Activated naive CD4-positive, alpha-beta T cell treated with anti-CD3 and anti-CD28 coated beads, Interleukin-2, amount 50 U/mL, for 24 hours (primary cell): ENCODE measurements around the gene ZFAND2A.
"Not testable (repeated sequence)": the region's sequence is repeated elsewhere in the genome, so short reads cannot be mapped to it uniquely, and the experiment has no call there.

Experiments used
- H3K27ac Mint-ChIP-seq: one replicate; pipeline ENCODE4 v1.8.0; 2021; ENCODE audit warnings: mild to moderate bottlenecking, mixed read lengths
- H3K27me3 Mint-ChIP-seq: one replicate; pipeline ENCODE4 v1.8.0; 2021; ENCODE audit warnings: mixed read lengths
- H3K36me3 Mint-ChIP-seq: one replicate; pipeline ENCODE4 v1.8.0; 2021; ENCODE audit warnings: mixed read lengths
- H3K4me1 Mint-ChIP-seq: one replicate; pipeline ENCODE4 v1.8.0; 2021; ENCODE audit warnings: mixed read lengths
- H3K4me3 Mint-ChIP-seq: one replicate; pipeline ENCODE4 v1.8.0; 2021; ENCODE audit warnings: mild to moderate bottlenecking, mixed read lengths
- H3K9me3 Mint-ChIP-seq: one replicate; pipeline ENCODE4 v1.8.0; 2021; ENCODE audit warnings: mixed read lengths

The ZFAND2A gene

DNA sequence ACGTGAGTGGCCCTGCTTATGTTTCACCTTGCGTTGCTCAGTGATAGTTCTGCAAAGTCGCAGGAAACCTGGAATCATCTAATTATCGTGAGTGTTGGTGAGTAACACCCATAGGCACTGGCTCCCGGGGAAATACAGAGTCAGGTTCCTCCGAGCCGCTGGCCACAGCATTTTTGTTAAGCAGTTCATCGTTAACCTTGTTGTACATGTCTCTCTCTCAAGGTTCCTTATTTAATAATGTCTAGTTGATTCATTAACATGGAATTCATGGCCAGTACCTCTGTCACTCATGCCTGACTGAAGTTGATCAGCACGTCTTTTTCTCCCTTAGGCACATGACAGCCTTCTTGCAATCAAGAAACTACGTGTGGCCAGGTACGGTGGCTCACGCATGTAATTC is 3.1 kb upstream of the ZFAND2A start:
- H3K4me3 Mint-ChIP-seq: no peak overlapping the region
- peaks cover under 1% of the 10 kb centered on the region for H3K36me3 Mint-ChIP-seq
- H3K27me3 Mint-ChIP-seq: no peaks in the 10 kb centered on the region
- no peaks in the 10 kb centered on the region for H3K9me3 Mint-ChIP-seq
- H3K4me1 Mint-ChIP-seq: peaks cover 18% of the 10 kb centered on the region
- H3K27ac Mint-ChIP-seq: no peak overlapping the region

DNA sequence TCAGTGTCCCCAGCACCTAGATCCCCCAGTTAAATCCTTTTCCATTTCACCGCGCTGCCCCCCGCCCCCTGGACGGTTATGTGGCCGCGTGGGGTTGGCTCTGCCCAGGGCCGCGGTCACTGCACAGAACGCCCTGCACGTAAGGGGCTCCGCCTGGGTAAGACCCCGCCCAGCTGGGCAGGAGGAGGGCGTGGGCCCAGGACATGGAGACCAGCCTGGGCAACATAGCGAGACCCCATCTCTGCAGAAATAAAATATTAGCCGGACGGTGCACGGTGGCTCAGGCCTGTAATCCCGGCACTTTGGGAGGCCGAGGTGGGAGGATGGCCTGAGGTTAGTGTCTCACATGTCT is 650 bp upstream of the ZFAND2A start:
- Mint-ChIP-seq H3K4me3 (peak overlapping the region; percentile 80), H3K27me3 (no peaks in the 10 kb centered on the region), H3K27ac (peak overlapping the region; percentile 82), H3K9me3 (no peaks in the 10 kb centered on the region), H3K36me3 (peaks cover 3% of the 10 kb centered on the region), H3K4me1 (peaks cover 25% of the 10 kb centered on the region)

DNA sequence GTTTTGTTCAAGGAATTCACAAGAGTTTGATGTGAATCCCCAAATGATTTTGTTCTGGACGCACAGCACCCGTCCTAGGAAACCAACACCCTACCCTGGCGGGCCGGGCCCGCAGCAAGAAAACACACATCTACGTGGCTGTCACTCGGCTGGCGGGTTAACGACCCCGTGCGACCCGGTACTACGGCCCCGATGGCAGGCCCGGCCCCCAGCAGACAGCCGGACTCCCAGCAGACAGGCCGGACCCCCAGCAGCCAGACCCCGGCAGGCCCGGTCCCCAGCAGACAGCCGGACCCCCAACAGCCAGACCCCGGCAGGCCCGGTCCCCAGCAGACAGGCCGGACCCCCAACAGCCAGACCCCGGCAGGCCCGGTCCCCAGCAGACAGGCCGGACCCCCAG is 765 bp downstream of the ZFAND2A start:
- H3K36me3 Mint-ChIP-seq, H3K9me3 Mint-ChIP-seq, H3K27me3 Mint-ChIP-seq: not testable (repeated sequence)
- H3K4me3 Mint-ChIP-seq: peak overlapping the region; percentile 94
- H3K4me1 Mint-ChIP-seq: peaks cover 25% of the 10 kb centered on the region
- H3K27ac Mint-ChIP-seq: peak overlapping the region; percentile 70

DNA sequence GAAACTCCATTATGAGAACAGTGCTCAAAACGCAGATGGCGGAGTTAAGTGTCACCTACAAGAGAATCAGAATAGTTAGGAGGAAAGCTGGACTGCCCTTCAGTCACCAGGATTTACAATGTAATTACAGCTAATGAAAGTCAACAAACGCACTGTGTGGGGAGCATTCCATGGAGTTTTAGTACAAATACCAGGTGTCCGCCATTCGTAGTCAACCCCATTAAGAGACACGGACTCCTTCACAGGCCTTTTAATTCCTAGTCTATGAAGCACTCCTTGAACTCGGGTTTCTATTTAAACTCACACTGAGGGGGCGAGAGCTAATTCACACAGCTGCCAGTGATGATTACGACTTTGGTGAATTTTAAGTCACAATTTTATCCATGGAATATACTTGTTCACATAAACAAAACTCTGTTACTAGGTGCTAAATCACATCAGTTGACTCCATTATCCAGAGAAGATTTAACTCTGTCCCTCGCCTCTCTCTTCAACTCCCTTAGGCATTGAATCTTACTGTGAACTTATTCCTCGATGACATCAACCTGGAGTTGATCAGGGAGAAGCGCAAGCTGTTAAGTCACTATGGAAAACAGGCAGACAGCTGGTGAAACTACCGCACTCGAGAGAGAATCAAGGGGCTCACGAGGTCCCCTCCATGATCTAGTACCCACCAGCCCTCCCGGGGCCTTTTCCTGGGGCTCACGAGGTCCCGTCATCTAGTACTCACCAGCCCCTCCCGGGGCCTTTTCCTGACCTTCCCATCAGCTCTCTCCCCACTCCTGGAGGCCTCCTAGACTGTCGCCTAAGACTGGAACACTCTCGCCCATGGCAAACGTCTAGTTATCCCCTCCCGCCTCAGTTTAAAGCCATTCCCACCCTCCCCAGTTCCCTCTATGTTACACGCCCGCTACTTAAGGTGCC is 1.5 kb downstream of the ZFAND2A start:
- H3K4me3 Mint-ChIP-seq: peak overlapping the region; percentile 94
- peaks cover 6% of the 10 kb centered on the region for H3K36me3 Mint-ChIP-seq
- H3K27me3 Mint-ChIP-seq: no peaks in the 10 kb centered on the region
- peaks cover 25% of the 10 kb centered on the region for H3K4me1 Mint-ChIP-seq
- no peaks in the 10 kb centered on the region for H3K9me3 Mint-ChIP-seq
- H3K27ac Mint-ChIP-seq: peak overlapping the region; percentile 70

DNA sequence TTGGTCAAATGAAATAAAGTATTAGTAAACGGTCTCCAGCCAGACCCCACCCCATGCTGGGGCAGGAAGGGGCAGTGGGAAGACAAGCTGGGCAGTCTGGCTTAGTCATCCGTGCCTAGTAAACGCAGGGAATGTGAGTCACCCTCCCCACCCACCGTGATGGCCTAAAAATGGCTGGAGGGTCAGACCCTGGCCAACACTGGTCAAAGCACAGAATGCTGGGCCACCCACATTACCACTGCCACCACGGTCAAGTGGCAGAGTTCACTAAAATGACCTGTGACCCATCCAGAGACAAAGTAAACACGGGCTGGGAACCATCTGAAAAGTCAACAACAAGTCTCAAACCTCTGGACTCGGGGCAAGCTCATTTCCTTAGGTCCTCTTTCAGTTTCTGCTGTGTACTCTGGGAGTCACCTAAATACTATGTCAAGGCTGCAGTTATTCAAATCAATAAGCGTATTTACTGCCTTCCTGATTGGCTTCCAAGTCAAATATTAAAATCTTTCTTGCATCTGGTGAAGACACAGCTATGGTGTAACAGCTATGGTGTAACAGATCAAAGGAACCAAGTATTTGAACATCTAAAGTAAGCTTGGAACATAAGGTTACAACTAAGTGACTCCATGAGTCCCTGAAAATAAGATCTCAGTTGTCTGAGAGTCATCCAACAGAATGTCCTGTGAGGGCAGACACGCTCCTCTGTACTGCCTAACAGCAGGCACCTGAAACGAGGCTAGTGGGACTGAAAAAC is 3.0 kb downstream of the ZFAND2A start:
- Mint-ChIP-seq H3K27me3 (no peaks in the 10 kb centered on the region), H3K4me1 (peaks cover 25% of the 10 kb centered on the region), H3K9me3 (no peaks in the 10 kb centered on the region), H3K27ac (no peak overlapping the region), H3K4me3 (no peak overlapping the region), H3K36me3 (peaks cover 6% of the 10 kb centered on the region)

DNA sequence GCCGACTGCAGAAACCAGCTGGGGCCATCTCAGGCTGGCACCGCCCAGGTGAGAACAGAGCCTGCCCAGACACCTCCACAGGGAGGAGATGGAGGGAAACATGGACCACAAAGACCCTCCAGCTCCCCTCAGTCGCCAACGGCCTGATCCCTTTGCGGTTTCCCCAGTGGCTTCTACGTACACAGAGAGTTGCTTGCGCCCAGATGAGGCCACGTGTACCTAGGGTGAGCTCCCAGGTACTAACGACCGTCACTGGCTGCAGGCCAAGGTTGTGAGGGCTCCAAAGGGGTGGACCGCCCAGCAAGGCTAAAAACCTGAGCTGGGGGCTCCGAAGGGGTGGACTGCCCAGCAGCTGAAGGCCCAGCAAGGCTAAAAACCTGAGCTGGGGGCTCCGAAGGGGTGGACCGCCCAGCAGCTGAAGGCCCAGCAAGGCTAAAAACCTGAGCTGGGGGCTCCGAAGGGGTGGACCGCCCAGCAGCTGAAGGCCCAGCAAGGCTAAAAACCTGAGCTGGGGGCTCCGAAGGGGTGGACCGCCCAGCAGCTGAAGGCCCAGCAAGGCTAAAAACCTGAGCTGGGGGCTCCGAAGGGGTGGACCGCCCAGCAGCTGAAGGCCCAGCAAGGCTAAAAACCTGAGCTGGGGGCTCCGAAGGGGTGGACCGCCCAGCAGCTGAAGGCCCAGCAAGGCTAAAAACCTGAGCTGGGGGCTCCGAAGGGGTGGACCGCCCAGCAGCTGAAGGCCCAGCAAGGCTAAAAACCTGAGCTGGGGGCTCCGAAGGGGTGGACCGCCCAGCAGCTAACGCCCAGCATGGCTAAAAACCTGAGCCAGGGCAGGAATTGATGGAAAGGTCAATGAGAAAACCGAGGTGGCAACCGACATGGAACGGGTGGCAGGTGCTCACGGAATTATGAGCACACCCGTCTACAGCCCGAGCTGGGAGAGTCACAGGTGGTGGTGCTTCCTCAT is 3.9 kb downstream of the ZFAND2A start:
- not testable (repeated sequence) for H3K27ac Mint-ChIP-seq, H3K36me3 Mint-ChIP-seq, H3K27me3 Mint-ChIP-seq, H3K9me3 Mint-ChIP-seq, H3K4me3 Mint-ChIP-seq
- peaks cover 22% of the 10 kb centered on the region for H3K4me1 Mint-ChIP-seq

DNA sequence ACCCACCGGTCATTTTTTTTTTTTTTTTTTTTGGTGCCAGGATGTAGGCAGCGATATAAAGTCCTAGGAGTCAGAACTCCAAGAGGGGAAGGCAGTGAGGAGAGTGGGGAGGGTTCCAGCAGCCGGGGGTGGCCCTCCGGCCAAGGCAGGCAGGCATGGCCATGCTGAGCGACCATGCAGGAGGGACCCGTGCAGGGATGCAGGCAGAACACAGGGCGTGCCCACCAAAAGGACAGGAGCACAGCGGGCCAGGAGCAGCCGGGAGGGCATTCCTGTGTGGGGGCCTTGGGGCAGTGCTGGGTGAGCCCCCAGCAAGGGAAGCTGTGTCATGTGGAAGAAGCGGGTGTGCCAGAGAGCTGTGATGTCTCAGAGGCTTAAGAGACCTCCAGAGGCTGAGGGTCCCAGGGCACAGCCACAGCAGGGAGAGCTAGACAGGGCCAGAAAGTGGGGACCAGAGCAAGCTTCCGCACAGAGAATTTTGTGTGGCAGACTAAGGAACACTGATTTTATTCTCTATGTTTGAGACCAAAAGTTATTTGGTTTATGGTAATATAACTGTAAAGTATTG is 5.7 kb downstream of the ZFAND2A start:
- Mint-ChIP-seq H3K27me3 (no peaks in the 10 kb centered on the region), H3K36me3 (peaks cover 6% of the 10 kb centered on the region), H3K27ac (no peak overlapping the region), H3K4me3 (no peak overlapping the region), H3K9me3 (no peaks in the 10 kb centered on the region), H3K4me1 (peaks cover 18% of the 10 kb centered on the region)

DNA sequence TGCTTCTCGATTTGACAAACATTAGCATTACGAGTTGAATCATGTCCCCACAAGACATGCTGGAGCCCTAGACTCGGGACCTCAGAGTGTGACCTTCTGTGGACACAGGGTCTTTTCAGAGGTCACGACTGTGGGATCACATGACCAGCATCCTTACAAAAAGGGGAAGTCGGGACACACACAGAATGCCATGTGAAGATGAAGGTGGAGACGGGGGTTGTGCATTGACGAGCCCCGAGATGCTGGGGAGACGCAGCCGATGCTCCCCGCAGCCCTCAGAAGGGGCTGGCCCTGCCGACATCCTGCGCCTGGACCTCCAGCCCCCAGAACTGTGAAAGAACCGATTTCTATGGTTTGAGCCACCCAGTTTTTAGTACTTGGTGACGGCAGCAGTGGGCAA is 7.5 kb downstream of the ZFAND2A start:
- H3K36me3 Mint-ChIP-seq: peaks cover 3% of the 10 kb centered on the region
- H3K27ac Mint-ChIP-seq: no peak overlapping the region
- no peak overlapping the region for H3K4me3 Mint-ChIP-seq
- no peaks in the 10 kb centered on the region for H3K27me3 Mint-ChIP-seq
- H3K4me1 Mint-ChIP-seq: peaks cover 4% of the 10 kb centered on the region
- H3K9me3 Mint-ChIP-seq: no peaks in the 10 kb centered on the region

DNA sequence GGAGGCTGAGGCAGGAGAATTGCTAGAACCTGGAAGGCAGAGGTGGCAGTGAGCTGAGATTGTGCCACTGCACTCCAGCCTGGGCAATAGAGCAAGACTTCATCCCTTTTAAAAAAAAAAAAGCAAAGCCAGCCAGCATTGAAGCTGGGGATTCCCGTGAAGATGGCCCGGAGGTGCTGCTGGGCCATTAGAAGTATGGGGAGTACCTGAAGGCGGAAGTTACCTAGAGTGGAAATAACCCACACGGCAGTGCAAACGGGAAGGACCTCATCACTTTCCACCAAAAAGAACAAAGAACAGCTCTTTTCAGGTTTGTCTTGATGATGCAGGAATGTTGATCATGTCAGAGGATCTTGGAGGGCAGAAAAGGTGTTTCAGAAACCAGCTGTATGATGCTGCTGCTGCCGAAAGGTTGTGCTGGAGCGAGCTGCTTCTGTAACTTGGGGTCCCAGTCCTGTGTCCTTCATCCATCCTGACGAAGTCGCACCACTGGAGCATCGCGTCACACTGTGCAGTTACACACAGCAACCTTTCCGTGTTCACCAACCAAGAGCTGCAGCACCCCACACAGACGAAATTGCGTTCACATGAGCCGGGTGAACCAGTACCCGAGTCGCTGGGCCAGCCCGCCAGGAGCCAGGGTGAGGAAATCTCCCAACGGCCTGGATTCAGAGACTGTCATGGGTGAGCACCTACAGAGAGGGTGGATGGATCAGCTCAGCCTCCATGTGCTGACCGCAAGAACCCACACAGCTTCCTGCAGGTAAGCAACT is 8.2 kb downstream of the ZFAND2A start:
- H3K27me3 Mint-ChIP-seq: no peaks in the 10 kb centered on the region
- H3K36me3 Mint-ChIP-seq: peaks cover 3% of the 10 kb centered on the region
- H3K9me3 Mint-ChIP-seq: no peaks in the 10 kb centered on the region
- no peaks in the 10 kb centered on the region for H3K4me1 Mint-ChIP-seq
- H3K27ac Mint-ChIP-seq: no peak overlapping the region
- H3K4me3 Mint-ChIP-seq: no peak overlapping the region

DNA sequence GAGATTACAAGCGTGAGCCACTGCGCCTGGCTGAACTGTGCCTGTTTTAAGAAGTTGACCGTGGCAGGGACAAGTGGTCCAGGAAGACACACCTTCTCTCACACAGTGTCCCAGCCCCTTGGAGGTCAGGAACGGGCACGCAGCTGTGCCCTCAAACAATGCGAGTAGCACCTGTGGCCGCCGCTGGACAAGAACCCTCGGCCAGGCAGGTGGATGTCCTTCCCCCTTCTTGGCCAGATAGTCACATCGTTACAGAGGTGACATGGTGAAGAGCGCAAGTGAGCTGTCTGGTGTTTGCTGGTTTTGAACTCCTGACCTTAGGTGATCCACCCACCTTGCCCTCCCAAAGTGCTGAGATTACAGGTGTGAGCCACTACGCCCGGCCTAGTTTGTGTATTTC is 8.8 kb downstream of the ZFAND2A start:
- H3K9me3 Mint-ChIP-seq: no peaks in the 10 kb centered on the region
- no peak overlapping the region for H3K4me3 Mint-ChIP-seq
- H3K27me3 Mint-ChIP-seq: no peaks in the 10 kb centered on the region
- peaks cover 3% of the 10 kb centered on the region for H3K36me3 Mint-ChIP-seq
- H3K27ac Mint-ChIP-seq: no peak overlapping the region
- H3K4me1 Mint-ChIP-seq: no peaks in the 10 kb centered on the region

DNA sequence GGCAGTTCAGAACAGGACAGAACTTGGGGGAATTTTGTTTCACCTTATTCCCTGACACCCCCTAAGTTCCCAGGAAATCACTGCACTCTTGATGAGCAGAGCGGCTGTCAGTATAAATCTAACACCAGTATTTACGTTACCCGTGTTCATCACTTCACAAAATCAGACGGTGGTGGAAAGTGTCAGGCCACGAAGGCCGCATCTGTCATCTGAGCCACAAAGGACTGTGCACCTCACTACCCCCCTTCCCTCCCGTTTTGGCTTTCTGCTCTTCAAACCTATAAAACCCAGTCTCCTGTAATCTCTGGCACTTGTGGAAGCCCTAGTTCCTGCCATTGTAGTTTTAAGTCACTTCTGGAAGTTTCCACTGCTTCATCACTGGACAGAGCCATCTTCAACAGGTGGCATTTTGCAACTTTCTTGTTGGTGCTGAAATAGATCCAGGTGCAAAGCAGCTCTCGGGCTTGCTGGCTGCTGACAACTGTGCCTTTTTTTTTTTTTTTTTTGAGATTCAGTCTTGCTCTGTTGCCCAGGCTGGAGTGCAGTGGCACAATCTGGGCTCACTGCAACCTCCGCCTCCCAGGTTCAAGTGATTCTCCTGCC is 9.5 kb downstream of the ZFAND2A start:
- Mint-ChIP-seq H3K27me3 (no peaks in the 10 kb centered on the region), H3K4me1 (no peaks in the 10 kb centered on the region), H3K36me3 (peaks cover 3% of the 10 kb centered on the region), H3K27ac (no peak overlapping the region), H3K4me3 (no peak overlapping the region), H3K9me3 (no peaks in the 10 kb centered on the region)

DNA sequence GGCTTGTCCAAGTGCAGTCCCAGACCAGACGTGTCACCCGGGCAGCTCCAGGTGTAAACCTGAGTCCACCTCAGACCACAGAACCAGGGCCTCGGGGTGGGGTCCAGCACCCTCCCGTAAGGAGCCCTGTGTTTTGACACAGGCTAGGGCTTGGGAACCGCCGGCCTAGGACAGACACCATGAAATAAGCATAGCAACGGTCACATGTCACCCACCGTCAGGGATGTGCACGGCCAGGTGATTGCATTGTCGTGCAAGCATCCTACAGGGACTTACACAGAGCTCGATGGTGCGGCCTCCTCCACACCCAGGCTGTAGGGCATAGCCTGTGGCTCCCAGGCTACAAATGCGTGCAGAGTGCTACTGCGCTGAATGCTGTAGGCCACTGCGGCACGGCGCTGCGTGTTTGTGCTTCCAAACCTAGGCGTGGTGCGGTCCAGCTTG is 10.6 kb downstream of the ZFAND2A start:
- H3K36me3 Mint-ChIP-seq: no peaks in the 10 kb centered on the region
- H3K4me3 Mint-ChIP-seq: no peak overlapping the region
- no peak overlapping the region for H3K27ac Mint-ChIP-seq
- H3K4me1 Mint-ChIP-seq: no peaks in the 10 kb centered on the region
- H3K27me3 Mint-ChIP-seq: no peaks in the 10 kb centered on the region
- no peaks in the 10 kb centered on the region for H3K9me3 Mint-ChIP-seq

DNA sequence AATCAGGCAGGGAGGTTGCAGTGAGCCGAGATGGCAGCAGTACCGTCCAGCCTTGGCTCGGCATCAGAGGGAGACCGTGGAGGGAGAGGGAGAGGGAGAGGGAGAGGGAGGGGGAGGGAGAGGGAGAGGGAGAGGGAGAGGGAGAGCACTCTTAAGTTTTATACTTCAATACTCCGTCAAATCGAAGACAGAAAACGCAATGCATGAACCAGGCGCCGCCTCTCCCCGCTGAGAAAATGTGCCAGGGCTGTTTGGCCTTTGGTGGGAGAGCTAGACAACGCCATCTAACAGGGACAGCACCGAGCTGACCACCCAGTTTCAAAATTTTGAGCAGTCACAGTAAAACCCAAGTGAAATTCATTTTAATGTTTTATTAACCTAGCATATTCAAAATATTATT is 12.1 kb downstream of the ZFAND2A start:
- H3K9me3 Mint-ChIP-seq, H3K4me3 Mint-ChIP-seq, H3K27me3 Mint-ChIP-seq, H3K4me1 Mint-ChIP-seq, H3K27ac Mint-ChIP-seq, H3K36me3 Mint-ChIP-seq: not testable (repeated sequence)

DNA sequence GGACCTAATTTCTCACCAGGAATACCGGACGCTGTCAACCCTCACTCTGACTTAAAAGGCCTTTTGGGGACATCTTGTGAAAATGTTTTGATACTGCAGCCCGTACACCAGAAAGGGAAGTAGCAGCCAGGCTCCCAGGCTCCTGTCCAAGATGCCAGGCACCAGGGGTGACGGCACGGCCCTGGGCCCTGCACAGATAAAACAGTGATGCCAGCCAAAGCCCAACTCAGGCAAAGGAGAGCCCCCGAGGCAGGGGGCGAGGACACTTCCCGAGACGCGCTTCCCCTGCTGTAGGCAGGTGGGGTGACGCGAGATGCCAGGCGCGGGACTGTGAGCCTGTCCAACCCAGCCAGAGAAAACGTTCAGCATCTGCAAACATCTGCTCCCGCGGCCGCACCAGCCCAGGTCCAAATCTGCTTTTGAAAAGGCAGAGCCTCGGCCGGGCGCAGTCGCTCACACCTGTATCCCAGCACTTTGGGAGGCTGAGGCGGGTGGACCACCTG is 15.7 kb downstream of the ZFAND2A start:
- Mint-ChIP-seq H3K27me3 (no peaks in the 10 kb centered on the region), H3K9me3 (no peaks in the 10 kb centered on the region), H3K36me3 (no peaks in the 10 kb centered on the region), H3K27ac (no peak overlapping the region), H3K4me1 (peaks cover 3% of the 10 kb centered on the region), H3K4me3 (no peak overlapping the region)
